Renal pelvis (tissue), 4 donors: ENCODE data around the gene FPR2. TPM values are rescaled to one million over a fixed set of nuclear protein-coding genes. Genes with fewer than 3 reads are reported as not detected.
"Not testable (repeated sequence)": the region's sequence is repeated elsewhere in the genome, so short reads cannot be mapped to it uniquely, and the experiment has no call there.

Experiments
- DNase-seq: peaks from one replicate; pipeline ENCODE4 v3.0.0-alpha.2; 2013
- polyA plus RNA-seq, 3 donors: library from polyadenylated mRNA; unstranded; fragments of 120-200 nt; gene quantifications; one replicate each; pipeline ENCODE4 v1.2.1, GENCODE V29; 2013; ENCODE audit not compliant: insufficient read length in 3 of 3

Gene FPR2
- polyA plus RNA-seq, 3 donors = 0.15 to 0.19 TPM; not detected in 1

DNA sequence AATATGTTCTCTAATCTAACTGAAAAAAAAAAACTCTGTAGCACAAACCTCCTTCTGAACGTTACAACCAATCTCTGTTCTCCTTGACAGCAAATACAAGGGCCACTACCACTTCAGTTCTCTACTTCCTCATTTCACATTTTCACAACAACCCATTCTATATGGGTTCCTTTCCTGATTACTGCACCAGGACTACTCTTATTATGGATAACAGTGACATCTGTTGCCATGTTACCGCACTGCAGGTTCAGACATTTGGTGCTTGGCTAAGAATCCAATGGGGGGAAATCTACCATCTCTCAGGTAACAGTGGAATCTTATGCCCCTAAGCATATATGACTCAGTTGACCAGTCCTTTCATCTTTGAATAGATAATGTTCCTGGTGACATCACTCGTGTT lies 22.4 kb downstream of the FPR2 start:
- no peak for DNase-seq

DNA sequence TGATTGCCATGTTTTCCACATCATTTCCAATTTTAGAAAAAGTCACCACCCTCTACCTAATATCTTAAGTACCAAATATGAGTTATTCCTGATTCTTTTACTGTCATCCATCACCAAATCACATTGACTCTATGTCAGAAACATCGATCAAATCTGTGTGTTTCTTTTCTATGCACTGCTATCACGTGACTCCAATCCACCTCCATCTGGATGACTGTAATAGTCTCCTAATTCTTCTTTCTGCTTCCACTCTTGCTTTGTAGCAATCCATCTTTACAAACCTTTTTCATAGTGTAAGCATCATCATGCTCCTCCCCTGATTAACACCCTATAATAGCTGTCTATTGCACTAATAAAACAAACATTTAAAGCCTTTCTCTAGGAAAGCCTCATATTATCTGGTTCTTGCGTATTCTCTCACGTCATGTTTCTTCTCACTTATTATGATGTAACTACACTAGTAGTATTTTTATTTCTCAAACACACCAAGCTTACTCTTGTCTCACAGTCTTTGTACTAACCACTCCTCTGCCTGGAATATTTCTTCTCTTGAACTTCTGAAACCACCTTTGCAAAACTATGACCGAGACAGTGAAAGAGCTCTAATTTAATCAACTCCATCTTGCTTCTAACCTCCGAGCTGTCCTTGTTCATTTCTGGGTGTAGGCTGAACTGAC lies 23.3 kb downstream of the FPR2 start:
- DNase-seq = no peak

DNA sequence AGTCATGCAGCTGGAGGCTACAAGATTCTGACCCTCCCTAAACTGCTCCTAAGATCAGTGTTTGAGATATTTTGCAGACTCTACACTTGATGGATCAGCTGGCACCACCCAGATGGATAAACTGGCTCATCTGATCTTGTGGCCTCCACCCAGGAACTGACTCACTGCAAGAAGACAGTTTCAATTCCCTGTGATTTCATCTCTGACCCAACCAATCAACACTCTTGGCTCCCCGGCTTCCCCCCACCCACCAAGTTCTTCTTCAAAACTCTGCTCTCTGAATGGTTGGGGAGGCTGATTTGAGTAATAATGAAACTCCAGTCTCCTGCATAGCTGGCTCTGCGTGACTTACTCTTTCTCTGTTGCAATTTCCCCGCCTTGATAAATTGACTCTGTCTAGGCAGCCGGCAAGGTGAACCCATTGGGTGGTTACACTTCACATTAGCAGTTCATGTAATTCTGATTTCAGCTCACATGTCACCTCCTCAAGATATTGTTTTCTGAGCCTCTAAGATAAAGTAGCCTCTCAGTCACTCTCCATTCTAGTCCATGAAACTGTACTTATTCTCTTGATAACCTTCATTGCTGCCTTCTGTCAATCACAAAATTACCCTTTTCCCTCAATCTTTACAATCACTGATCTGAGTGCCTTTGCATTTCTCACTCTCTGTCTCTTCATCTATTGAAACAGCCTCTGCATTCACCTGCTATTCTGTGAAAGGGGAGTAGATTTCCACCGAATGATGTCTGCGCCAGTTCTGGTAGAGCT lies 24.1 kb downstream of the FPR2 start:
- no peak for DNase-seq

DNA sequence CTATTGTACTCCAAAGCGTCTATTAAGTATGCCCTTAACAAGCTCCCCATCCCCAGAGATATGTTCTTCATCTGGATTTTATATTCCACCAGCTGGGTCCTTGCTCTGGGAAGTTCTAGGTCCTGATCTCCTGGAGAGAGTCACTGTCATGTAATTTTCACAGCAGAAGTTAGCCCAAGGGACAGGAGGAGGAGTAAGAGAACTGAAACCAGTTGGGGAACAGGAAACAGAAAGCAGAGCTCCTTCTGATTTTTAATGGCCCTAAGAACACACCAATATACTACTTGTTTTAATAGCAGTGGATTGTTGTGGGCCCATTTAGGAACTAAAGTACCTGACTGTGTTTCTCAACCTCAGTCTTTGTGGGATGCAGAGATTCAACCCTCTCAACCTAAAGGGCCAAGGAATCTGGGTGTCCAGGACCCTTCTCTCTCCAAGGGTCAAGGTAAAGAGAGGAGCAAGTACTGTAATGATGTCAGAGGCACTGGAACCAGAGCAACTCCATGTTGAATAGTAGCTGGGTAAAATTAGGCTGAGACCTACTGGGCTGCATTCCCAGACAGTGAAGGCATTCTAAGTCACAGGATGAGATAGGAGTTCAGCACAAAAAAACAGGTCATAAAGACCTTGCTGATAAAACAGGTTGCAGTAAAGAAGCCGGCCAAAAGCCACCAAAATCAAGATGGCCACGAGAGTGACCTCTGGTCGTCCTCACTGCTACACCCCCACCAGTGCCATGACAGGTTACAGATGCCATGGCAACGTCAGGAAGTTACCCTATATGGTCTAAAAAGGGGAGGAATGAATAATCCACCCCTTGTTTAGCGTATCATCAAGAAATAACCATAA lies 25.9 kb downstream of the FPR2 start:
- no peak for DNase-seq

DNA sequence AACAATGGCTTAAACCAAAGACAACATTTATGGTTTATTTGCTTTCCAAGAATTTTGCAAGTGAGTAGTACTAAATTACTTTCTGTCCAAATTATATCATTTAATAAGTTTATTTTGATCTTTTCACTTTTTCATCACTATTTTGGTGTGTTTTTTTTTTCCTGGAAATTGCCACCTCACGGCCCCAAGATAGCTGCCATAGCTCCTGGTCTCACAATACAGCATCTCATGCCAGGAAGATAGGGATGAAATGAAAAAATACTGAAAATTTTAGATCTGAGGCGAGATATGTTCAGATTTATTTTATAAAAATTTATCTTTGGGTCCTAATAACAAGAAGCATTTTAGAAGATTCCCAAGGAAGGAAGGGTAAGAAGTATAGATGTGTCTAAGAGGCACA lies 27.0 kb downstream of the FPR2 start:
- DNase-seq = no peak

DNA sequence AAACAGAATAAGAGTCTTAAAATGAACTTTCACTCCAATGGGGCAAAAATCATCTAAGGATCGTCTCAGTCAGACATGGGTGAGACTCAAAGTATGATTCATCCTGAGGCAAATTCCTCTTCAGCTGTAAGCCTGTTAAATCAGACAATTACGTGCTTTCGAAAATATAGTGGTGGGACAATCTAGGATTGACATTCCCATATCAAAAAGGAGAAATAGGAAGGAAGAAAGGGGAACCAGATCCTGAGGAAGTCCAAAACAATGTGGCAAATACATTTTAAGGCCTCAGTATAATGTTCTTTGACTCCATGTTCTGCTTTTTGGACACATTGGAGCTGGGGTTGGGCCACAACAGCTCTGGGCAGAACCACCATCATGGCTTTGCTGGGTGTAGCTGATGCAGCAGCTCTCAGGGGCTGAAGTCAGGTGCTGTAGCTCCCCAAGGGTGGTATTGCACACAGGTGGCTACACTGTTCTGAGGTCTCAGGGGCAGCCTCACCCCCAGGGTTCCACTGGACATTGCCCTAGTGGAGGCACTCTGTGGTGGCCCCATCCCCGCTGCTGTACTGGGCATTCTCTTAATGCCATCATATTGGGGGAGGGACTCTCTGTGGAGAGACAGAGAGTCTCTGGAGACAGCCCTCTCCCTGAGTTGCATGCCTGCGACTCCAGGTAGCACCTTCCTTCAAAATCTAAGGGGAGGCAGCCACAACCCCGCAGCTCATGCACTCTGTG lies 28.2 kb downstream of the FPR2 start:
- DNase-seq = no peak

DNA sequence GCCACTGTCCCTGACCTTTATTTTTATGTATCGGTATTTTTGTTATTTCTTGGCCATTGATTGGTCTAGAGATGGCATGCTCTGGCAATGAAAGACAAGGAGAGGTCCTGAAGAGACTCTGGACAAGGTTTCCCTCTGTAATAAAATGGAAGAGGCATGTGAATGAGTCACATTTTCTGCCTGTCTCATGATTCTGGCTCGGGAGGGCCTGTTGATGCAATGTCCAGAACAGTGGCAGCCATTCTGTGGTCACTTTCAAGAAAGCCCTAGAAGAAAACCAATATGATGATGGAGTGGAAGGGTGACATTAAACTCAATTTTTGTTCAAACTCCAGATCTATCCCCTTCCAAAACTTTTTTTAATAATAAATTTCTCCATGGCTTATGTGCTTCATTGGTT lies 32.0 kb downstream of the FPR2 start:
- DNase-seq = no peak

DNA sequence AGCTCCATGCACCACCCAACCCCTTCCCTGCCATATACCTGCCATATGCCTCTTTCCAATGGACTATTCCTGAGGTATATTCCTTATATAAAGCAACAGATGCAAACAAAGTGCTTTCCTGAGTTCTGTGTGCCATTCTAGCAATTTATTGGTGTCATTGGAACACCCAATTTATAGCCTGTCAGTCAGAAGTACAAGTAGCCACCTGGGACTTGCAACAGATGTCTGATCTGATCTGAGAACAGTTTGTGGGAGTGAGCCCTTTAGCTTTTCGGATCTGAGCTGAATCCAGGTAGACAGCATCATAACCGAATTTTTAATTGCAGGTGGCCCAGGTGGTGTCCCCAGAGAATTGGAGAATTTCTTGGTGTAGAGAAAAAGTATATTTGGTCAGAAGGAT lies 33.0 kb downstream of the FPR2 start:
- DNase-seq = no peak

DNA sequence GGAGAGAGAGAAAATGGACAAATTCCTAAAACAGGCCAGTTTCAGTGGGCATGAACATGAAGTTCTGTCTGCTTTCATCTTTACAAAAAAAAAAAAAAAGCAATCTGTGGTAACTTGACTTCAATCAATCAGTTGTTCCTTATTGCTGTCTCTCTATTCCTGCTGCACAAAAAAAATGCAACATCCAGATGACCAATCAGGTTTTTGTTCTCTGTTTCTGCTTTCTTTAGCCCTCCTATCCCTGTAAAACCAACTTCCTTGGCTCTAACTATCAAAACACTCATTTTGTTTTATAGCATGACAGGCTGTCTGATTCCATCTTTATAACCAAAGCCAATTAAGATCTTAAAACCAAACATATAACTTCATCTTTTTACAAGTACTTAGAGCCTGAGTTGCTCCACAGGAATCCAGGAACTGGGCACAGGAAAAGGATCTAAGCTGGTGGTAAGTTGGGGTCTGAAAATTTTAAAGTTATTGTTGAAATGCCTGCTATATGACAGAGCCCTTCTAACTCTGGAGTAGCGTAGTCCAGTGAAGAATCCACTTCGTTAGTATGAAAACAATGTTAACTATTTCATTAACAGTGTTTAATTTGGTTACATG lies 34.0 kb downstream of the FPR2 start, which contains the start of gene FPR3:
TSS of gene FPR3 (plus strand) at position 273 of the 606 bp plus-strand sequence. CDS start 28,592 bp downstream, outside the sequence.
- no peak for DNase-seq

DNA sequence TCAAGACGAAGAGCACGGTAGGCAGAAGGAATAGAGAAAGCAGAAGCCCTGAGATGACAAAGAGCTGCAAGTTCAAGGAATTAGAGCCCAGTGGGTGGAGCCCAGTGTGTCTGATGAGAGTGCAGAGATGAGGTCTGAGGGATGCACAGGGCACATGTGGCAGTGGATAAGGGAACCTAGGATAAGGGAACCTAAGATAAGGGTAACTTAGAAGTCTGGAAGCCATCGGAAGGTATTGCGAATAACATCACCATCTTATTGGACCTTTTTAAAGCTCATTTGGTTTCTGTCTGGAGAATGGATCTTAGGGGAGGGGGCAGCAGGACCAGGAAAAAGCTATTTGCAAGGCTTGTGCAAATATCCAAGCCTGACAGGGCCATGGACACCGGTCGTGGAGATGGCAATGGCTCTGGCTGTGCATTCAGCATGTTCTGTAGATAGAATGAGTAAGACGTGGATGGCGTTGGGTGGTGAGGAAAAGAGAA lies 35.3 kb downstream of the FPR2 start:
- DNase-seq = no peak

DNA sequence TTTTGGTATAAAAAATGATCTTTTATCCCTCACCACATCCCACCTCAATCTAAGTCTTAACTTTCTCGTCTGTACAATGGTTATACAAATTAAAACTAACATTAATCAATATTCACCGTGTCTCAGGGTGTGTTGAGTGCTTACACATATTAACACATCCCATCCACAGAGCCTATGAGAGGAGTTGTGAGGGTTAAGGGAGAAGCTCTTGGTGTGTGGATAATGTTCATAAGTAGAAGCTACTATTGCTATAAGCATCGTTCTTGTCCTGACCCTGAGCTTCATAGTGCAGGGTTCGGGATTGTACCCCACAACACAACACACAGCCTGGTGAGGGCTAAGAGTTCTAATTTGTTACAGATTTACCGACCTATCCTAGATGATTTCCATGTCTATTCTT lies 36.5 kb downstream of the FPR2 start:
- no peak for DNase-seq

DNA sequence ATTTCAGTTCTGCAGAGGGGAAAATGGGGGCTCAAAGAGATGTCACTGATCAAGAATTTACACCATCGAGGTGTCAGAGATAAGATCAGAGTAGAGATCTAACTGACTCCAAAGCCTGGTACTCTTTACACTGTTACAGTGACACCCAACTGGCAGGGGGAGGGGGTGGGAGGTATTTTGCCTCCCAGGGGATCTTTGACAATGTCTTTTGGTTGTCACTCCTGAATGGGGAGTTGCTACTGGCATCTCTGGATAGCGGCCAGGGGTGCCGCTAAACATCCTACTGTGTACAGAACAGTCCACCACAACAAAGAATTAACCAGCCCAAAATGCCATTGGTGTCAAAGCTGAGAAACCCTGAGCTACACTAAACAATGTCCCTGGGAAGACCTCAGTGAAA lies 37.1 kb downstream of the FPR2 start:
- DNase-seq = no peak

DNA sequence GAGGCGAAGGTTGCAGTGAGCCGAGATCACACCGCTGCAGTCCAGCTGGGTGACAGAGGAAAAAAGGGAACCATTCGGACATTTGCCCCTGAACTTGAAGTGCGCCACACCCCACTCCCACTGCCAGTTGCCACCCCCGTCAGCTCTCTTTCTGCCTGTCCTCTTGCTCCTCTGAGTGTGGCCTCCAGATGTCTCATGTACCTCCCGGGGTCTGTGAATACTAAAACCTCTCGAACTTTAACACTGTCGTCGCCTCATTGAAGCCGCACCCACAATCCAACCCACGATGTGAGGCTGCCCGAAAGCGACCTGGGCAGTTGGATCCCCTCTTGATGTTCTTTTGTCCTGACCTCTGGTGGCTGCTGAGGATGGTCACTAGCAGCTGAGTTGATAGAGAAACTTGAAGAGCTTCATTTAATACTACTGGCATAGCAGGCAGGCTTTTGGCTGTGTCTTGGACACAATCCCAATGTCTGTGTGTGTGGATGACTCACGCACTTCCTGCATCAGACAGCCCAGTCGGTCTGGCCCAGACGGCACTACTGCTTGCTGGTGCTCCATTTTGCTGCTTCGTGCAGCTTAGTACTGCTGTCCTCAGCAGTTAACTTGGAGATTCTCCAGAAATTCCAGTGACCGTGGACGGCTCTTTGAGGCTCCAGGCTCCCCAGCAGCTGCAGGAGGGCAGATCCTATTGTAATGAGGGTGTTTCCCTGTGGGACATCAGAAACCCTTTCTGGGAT lies 38.2 kb downstream of the FPR2 start:
- peak; percentile 24 for DNase-seq

DNA sequence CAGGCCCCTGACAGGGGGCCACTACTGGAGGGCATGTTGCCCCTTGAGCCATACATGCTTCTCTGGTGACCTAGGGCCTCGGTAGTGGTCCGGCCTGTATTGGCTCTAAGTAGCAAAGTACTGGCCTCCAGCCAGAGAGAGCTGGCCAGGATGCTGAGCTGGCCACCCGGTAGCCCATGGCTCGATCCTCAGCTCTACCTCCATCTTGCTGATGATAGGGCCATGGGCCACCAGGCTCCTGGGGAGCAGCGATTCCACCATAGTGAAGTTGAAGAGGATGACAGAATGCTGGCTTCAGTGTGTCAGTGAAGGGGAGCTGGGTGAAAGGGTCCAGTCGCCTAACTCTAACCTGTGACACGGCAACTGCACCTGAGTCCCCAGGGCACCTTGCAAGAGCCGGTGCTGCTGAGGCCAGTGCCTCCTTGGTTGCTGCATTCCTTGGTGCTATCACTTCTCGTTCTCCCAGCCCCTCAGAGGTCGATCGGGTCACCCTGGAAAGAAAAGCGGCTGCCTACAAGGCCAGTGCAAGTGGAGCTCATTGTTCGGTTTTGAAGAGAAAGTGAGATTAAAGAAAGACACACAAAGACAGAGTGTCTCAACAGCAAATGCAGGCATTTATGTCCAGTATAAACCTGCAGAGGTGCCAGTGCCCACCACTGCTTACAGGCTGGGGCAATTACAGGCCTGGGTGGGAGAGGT lies 38.9 kb downstream of the FPR2 start:
- no peak for DNase-seq

DNA sequence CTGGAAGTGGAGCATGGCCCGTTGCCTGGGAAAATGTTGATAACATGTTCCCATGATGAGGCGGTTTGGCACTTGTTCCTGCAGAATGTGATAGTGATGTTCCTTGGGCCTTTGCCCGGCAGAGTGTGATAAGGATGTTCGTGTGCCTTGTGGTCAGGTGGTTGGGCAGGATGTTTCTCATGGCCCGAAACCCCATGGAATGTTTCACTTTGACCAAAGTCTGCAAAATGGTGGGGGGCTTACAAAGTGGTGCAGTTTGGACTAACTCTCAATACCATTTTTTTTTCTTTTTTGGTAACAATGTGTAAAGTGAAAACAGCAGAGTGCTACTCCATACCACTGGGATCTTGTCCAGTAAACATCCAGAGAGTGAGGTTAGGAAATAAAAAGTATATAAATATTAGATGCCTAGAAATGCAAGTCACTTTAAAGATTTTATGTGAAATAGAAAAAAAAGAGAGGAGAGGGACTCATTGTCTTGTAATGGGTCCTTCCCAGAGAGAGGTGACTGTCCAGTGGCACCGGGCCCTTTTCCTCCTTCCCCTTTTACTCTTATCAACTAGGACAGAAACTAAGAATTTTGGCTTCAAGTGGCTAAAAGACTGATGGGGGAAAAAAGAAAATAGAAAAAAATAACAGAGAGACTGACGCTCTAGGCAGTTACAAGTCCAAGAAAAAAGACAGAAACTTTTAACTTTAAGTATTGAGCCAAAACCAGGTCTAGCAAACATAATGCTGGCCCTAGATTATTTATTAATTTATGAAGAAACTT lies 39.7 kb downstream of the FPR2 start:
- no peak for DNase-seq

DNA sequence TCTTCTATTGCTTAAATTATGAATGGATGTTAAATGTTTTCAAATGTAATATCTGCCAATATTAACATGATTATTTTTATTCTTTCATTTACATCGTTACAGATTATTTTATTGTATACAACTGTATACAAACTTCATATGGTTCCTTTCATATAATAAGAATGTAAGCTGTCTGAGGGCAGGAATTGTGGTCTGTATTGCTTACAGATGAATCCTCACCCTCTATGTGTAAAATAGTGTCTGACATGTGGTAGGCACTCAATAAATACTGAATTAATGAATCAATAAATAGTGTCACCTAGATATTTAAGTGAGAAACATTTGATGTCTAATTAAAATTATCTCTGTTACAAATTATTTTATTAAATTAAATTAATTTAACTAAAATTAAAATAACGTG lies 41.8 kb downstream of the FPR2 start:
- DNase-seq = no peak

DNA sequence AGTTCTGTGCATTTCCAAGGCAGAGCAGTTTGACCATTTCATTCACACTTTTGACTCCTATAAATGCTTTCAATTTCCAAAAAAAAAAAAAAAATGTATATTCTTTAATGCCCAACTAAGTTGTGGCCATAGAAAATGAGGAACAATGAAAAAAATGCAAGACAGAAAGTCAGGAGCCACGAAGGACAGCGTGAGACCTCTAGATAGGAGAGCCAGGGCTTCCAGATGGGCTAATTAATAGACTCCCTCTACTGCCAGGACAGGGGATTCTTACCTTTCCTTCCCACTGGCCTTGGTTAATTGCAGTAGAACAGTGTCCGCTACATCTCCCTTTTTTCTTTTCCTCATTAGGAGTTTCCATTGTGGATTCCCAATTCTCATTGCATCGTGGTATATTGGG lies 42.5 kb downstream of the FPR2 start:
- DNase-seq = no peak

DNA sequence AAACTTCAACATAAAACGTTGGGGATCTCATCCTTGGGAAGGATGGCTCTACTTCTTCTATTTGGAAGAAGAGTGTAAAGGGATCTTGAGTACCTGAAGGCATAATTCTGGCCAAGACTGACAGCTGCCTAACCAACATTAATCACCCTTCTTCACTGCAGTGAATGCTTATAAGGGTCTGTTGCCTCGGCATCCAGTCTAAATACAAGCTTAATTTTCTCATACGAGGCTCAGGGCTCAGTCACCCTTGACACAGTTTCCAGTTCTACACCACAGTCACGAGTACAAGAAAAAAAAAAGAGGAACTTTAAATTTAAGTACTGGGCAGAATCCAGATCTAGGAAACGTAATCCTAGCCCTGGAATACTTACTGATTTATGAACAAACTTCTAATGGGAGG lies 43.0 kb downstream of the FPR2 start:
- DNase-seq = no peak

DNA sequence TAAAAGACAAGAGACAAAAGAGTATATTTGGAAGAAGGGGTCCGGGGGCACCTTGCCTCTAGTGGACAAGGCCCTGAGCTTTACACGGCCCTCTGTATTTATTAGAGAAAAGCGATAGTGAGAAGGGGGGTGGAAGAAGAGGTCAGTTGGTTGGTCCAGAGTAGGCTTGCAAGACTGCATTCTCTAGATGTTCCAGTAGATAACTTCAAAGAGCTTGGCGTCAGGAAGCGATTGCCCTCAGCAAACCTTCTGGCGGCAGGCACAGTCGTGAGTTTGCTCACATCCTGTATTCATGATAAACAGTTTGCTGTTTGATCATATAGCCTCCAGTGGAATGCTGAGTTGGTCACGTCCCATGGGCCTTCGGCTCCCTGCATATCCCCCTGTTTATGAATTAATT lies 43.8 kb downstream of the FPR2 start:
- DNase-seq = not testable (repeated sequence)
